SU-DHL-6 (cell line): ENCODE results near the gene TAX1BP1.

Experiments used
- CTCF ChIP-seq: fragments of 200-600 bp; sonication (generic); IDR thresholded peaks from one replicate; pipeline ENCODE4 v1.5.1; 2017; ENCODE audit warnings: antibody characterized with exemption, mild to moderate bottlenecking, low read length, moderate library complexity; ENCODE audit not compliant: insufficient read depth, poor library complexity, severe bottlenecking
- EZH2phosphoT487 ChIP-seq: fragments of 200-600 bp; sonication (generic), shearing (Covaris generic); conservative IDR thresholded peaks from 2 replicates; pipeline ENCODE4 v1.6.1; 2018; ENCODE audit warnings: mild to moderate bottlenecking, antibody characterized with exemption, low read length, moderate library complexity, mixed read lengths

GRCh38 chr7:27866256-27866655, 126.3 kb downstream of the TAX1BP1 start:
- TF ChIP-seq CTCF (no peak), EZH2phosphoT487 (no peak)
